ENCODE results near the gene BPIFB1.

GRCh38 chr20:33236351-33236750 is 46.7 kb upstream of the BPIFB1 start:
- no peak for TF ChIP-seq CTCF (IDR thresholded peaks at IDR 0.05; ENCODE audit: low read depth, low read length)
- no peak for TF ChIP-seq MYC (IDR thresholded peaks at IDR 0.05; ENCODE audit: low read depth, low read length)
- no peak for TF ChIP-seq POLR2A (IDR thresholded peaks at IDR 0.05; ENCODE audit: extremely low read depth, insufficient read length)

All from NB4 (cell line).